ENCODE data around the gene VIP.

DNA sequence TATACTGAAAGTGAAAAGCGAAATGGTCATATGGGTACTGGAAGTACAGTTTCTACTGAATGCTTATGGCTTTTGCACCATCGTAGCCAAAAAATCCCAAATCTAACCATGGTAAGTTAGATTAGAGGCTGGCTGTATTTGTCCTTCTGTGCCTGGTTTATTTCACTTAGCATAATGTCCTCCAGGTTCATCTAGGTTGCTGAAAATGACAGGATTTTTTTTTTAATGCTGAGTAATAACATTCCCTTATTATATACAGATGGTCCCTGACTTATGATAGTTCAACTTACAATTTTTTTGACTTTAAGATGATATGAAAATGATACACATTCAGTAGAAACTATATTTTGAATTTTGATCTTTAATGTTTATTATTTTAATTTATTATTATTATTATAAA, 45.3 kb upstream of the VIP start:
- TF ChIP-seq, protein P1, sequence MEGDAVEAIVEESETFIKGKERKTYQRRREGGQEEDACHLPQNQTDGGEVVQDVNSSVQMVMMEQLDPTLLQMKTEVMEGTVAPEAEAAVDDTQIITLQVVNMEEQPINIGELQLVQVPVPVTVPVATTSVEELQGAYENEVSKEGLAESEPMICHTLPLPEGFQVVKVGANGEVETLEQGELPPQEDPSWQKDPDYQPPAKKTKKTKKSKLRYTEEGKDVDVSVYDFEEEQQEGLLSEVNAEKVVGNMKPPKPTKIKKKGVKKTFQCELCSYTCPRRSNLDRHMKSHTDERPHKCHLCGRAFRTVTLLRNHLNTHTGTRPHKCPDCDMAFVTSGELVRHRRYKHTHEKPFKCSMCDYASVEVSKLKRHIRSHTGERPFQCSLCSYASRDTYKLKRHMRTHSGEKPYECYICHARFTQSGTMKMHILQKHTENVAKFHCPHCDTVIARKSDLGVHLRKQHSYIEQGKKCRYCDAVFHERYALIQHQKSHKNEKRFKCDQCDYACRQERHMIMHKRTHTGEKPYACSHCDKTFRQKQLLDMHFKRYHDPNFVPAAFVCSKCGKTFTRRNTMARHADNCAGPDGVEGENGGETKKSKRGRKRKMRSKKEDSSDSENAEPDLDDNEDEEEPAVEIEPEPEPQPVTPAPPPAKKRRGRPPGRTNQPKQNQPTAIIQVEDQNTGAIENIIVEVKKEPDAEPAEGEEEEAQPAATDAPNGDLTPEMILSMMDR (IDR thresholded peaks at IDR 0.05; ENCODE audit: low read length) = no peak
- TF ChIP-seq EZH2 (IDR thresholded peaks at IDR 0.05; ENCODE audit: borderline replicate concordance, low read length) = no peak

Data from OCI-LY1 (cell line).